Karpas-422 (cell line): ENCODE results near the gene APOL4. TPM values are rescaled to one million over a fixed set of nuclear protein-coding genes. Genes with fewer than 3 reads are reported as not detected.

Experiments used
- DNase-seq: peaks from one replicate; pipeline ENCODE4 v3.0.0-alpha.2; 2015
- H2AFZ ChIP-seq: fragments of 200-600 bp; sonication (generic); 2 replicates; pipeline ENCODE4 v1.6.1; 2014; ENCODE audit warnings: antibody characterized with exemption, low read length, mixed read lengths
- H3K27ac ChIP-seq: fragments of 200-600 bp; sonication (generic); 2 replicates; pipeline ENCODE4 v1.5.1; 2014; ENCODE audit warnings: mild to moderate bottlenecking, low read length, moderate library complexity
- H3K27me3 ChIP-seq: fragments of 200-600 bp; sonication (generic); 2 replicates; pipeline ENCODE4 v1.6.1; 2014; ENCODE audit warnings: low read length, mixed read lengths
- H3K36me3 ChIP-seq: fragments of 200-600 bp; sonication (generic); 2 replicates; pipeline ENCODE4 v1.6.1; 2014; ENCODE audit warnings: low read length, mixed read lengths; ENCODE audit not compliant: insufficient read depth
- H3K4me1 ChIP-seq: fragments of 200-600 bp; sonication (generic); 2 replicates; pipeline ENCODE4 v1.6.1; 2014; ENCODE audit warnings: mild to moderate bottlenecking, low read length, mixed read lengths
- H3K4me2 ChIP-seq: fragments of 200-600 bp; sonication (generic); 2 replicates; pipeline ENCODE4 v1.6.1; 2014; ENCODE audit warnings: low read length, low read depth, mild to moderate bottlenecking; ENCODE audit not compliant: poor library complexity, severe bottlenecking
- H3K4me3 ChIP-seq: fragments of 200-600 bp; sonication (generic); 2 replicates; pipeline ENCODE4 v1.5.1; 2014; ENCODE audit warnings: mild to moderate bottlenecking, antibody characterized with exemption, low read length, mixed read lengths
- H3K79me2 ChIP-seq: fragments of 200-600 bp; sonication (generic); 2 replicates; pipeline ENCODE4 v1.6.1; 2014; ENCODE audit warnings: mild to moderate bottlenecking, low read length, mixed read lengths
- H3K9ac ChIP-seq: fragments of 200-600 bp; sonication (generic); 2 replicates; pipeline ENCODE4 v1.6.0; 2014; ENCODE audit warnings: low read length
- H3K9me2 ChIP-seq: fragments of 200-600 bp; sonication (generic), shearing (Covaris generic); replicated peaks from 2 replicates; pipeline ENCODE4 v1.6.0; 2014; ENCODE audit warnings: mild to moderate bottlenecking, low read length, moderate library complexity; ENCODE audit not compliant: insufficient read depth
- H3K9me3 ChIP-seq: fragments of 300-700, 200-600 bp; sonication (generic); 2 replicates; pipeline ENCODE4 v1.6.1; 2014; ENCODE audit warnings: low read length, mixed read lengths
- H4K20me1 ChIP-seq: fragments of 200-600 bp; sonication (generic); 2 replicates; pipeline ENCODE4 v1.6.1; 2014; ENCODE audit warnings: mild to moderate bottlenecking, antibody characterized with exemption, low read length, low read depth; ENCODE audit not compliant: insufficient read depth
- total RNA-seq: library from RNA; depleted of rRNA; stranded (reverse); fragments of >200 nt; shearing (Covaris generic); gene quantifications from 2 replicates; pipeline ENCODE4 v1.2.3, GENCODE V29; 2014; ENCODE audit warnings: low replicate concordance

The APOL4 gene
- total RNA-seq, 1 experiment from 2014 or later: not detected

GRCh38 chr22:36243986-36244385 lies 42.4 kb upstream of the APOL4 start:
- H3K27me3 ChIP-seq: no peaks in the 10 kb centered on the region; the same call in 1 of the 2 replicates
- no peaks in the 10 kb centered on the region for H3K36me3 ChIP-seq
- DNase-seq: no peak
- no peaks in the 10 kb centered on the region for H4K20me1 ChIP-seq
- no peaks in the 10 kb centered on the region for H3K9me3 ChIP-seq
- no peak overlapping the region for H2AFZ ChIP-seq
- no peak overlapping the region for H3K27ac ChIP-seq
- peaks cover 5% of the 10 kb centered on the region for H3K4me1 ChIP-seq
- no peak overlapping the region for H3K9ac ChIP-seq
- peaks cover 3% of the 10 kb centered on the region for H3K79me2 ChIP-seq
- no peak overlapping the region for H3K4me2 ChIP-seq
- no peak overlapping the region for H3K4me3 ChIP-seq
- H3K9me2 ChIP-seq: no peaks in the 10 kb centered on the region

GRCh38 chr22:36239401-36240171 lies 38.0 kb upstream of the APOL4 start, which contains the start of gene APOL2:
TSS of gene APOL2 (minus strand) at chr22:36239527. CDS start at chr22:36233162, 6,365 bp downstream.
- no peaks in the 10 kb centered on the region for H3K9me3 ChIP-seq
- H4K20me1 ChIP-seq: no peaks in the 10 kb centered on the region
- H3K4me3 ChIP-seq: peak within 1 kb of the TSS; percentile 86
- H3K4me1 ChIP-seq: peaks cover 19% of the 10 kb centered on the region
- no peaks in the 10 kb centered on the region; the same call in 1 of the 2 replicates for H3K27me3 ChIP-seq
- peak within 1 kb of the TSS; percentile 96 for H3K4me2 ChIP-seq
- peak within 1 kb of the TSS; percentile 80 for H3K9ac ChIP-seq
- peaks cover 32% of the 10 kb centered on the region for H3K79me2 ChIP-seq
- H3K36me3 ChIP-seq: 0 out of 2 replicates have a peak, but pooled peaks cover 6% of the 10 kb centered on the region
- peak; percentile 92 for DNase-seq
- no peak within 1 kb of the TSS for H3K27ac ChIP-seq
- peak within 1 kb of the TSS; percentile 94 for H2AFZ ChIP-seq
- H3K9me2 ChIP-seq: no peaks in the 10 kb centered on the region

- no peaks in the 10 kb centered on the region for H3K9me3 ChIP-seq
- H3K27ac ChIP-seq: no peak overlapping the region
- peak overlapping the region; percentile 96 for H3K4me2 ChIP-seq
- DNase-seq: peak; percentile 65
- peak overlapping the region; percentile 94 for H2AFZ ChIP-seq
- H3K4me1 ChIP-seq: peaks cover 19% of the 10 kb centered on the region
- H3K36me3 ChIP-seq: 0 out of 2 replicates have a peak, but pooled peaks cover 6% of the 10 kb centered on the region
- H3K9ac ChIP-seq: peak overlapping the region; percentile 80
- no peaks in the 10 kb centered on the region for H3K9me2 ChIP-seq
- no peaks in the 10 kb centered on the region; the same call in 1 of the 2 replicates for H3K27me3 ChIP-seq
- H3K79me2 ChIP-seq: peaks cover 32% of the 10 kb centered on the region
- H4K20me1 ChIP-seq: no peaks in the 10 kb centered on the region
- H3K4me3 ChIP-seq: peak overlapping the region; percentile 86
These were observed 37.5 kb upstream of the APOL4 start for GRCh38 chr22:36239150-36239400.

- H3K4me3 ChIP-seq: peak overlapping the region; percentile 86
- H3K9me3 ChIP-seq: no peaks in the 10 kb centered on the region
- DNase-seq: no peak
- peak overlapping the region; percentile 96 for H3K4me2 ChIP-seq
- H3K27ac ChIP-seq: no peak overlapping the region
- peaks cover 19% of the 10 kb centered on the region for H3K4me1 ChIP-seq
- H3K9ac ChIP-seq: peak overlapping the region; percentile 80
- H3K9me2 ChIP-seq: no peaks in the 10 kb centered on the region
- no peaks in the 10 kb centered on the region for H4K20me1 ChIP-seq
- no peaks in the 10 kb centered on the region; the same call in 1 of the 2 replicates for H3K27me3 ChIP-seq
- 0 out of 2 replicates have a peak, but pooled peaks cover 6% of the 10 kb centered on the region for H3K36me3 ChIP-seq
- H2AFZ ChIP-seq: peak overlapping the region; percentile 94
- peaks cover 32% of the 10 kb centered on the region for H3K79me2 ChIP-seq
These were observed 37.0 kb upstream of the APOL4 start for GRCh38 chr22:36238373-36239149.

GRCh38 chr22:36237462-36238372 lies 36.1 kb upstream of the APOL4 start:
- H3K9me2 ChIP-seq: no peaks in the 10 kb centered on the region
- H3K4me1 ChIP-seq: peaks cover 19% of the 10 kb centered on the region
- no peaks in the 10 kb centered on the region for H3K9me3 ChIP-seq
- H3K27ac ChIP-seq: no peak overlapping the region
- no peak for DNase-seq
- peak overlapping the region; percentile 80 for H3K9ac ChIP-seq
- H4K20me1 ChIP-seq: no peaks in the 10 kb centered on the region
- peaks cover 32% of the 10 kb centered on the region for H3K79me2 ChIP-seq
- H3K27me3 ChIP-seq: no peaks in the 10 kb centered on the region; the same call in 1 of the 2 replicates
- H3K4me2 ChIP-seq: peak overlapping the region; percentile 96
- no peak overlapping the region for H2AFZ ChIP-seq
- H3K36me3 ChIP-seq: 0 out of 2 replicates have a peak, but pooled peaks cover 6% of the 10 kb centered on the region
- H3K4me3 ChIP-seq: peak overlapping the region; percentile 86

GRCh38 chr22:36236388-36237319 lies 35.0 kb upstream of the APOL4 start:
- Histone ChIP-seq H2AFZ (no peak overlapping the region), H3K4me1 (peaks cover 19% of the 10 kb centered on the region), H3K4me2 (no peak overlapping the region), H4K20me1 (no peaks in the 10 kb centered on the region), H3K36me3 (0 out of 2 replicates have a peak, but pooled peaks cover 6% of the 10 kb centered on the region), H3K4me3 (no peak overlapping the region), H3K9me3 (no peaks in the 10 kb centered on the region), H3K27me3 (no peaks in the 10 kb centered on the region), H3K9me2 (no peaks in the 10 kb centered on the region), H3K79me2 (peaks cover 32% of the 10 kb centered on the region), H3K27ac (no peak overlapping the region), H3K9ac (no peak overlapping the region)
- DNase-seq: no peak

- Histone ChIP-seq H2AFZ (no peak overlapping the region), H3K9me2 (no peaks in the 10 kb centered on the region), H3K9me3 (no peaks in the 10 kb centered on the region), H3K9ac (no peak overlapping the region), H3K36me3 (0 out of 2 replicates have a peak, but pooled peaks cover 6% of the 10 kb centered on the region), H3K4me2 (no peak overlapping the region), H4K20me1 (no peaks in the 10 kb centered on the region), H3K79me2 (peaks cover 32% of the 10 kb centered on the region), H3K27me3 (no peaks in the 10 kb centered on the region), H3K27ac (no peak overlapping the region), H3K4me3 (no peak overlapping the region), H3K4me1 (peaks cover 19% of the 10 kb centered on the region)
- DNase-seq: no peak
These were observed 34.0 kb upstream of the APOL4 start for GRCh38 chr22:36235585-36235984.
